ENCODE data around the gene PROB1.
"Not testable (repeated sequence)": the region's sequence is repeated elsewhere in the genome, so short reads cannot be mapped to it uniquely, and the experiment has no call there.

Gene PROB1

DNA sequence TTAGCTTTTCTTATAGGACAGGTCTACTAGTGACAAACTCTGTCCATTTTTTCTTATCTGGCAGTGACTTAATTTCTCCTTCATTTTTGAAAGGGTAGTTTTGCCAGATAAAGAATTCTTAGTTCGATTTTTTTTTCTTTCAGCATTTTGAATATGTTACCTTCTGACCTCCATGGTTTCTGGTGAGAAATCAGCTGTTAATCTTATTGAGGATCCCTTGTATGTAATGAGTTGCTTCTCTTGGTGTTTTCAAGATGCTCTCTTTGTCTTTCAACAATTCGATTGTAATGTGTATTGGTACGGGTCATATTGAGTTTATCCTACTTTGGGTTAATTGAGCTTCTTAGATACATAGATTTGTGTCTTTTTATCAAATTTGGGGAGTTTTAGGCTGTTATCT is 40.7 kb downstream of the PROB1 start:
- DNase-seq (ENCODE audit: extremely low read depth, low read depth), result no peak
- no peak overlapping the region for H3K4me3 ChIP-seq (replicated peaks; ENCODE audit: low read depth, low read length)
- TF ChIP-seq, protein P1, sequence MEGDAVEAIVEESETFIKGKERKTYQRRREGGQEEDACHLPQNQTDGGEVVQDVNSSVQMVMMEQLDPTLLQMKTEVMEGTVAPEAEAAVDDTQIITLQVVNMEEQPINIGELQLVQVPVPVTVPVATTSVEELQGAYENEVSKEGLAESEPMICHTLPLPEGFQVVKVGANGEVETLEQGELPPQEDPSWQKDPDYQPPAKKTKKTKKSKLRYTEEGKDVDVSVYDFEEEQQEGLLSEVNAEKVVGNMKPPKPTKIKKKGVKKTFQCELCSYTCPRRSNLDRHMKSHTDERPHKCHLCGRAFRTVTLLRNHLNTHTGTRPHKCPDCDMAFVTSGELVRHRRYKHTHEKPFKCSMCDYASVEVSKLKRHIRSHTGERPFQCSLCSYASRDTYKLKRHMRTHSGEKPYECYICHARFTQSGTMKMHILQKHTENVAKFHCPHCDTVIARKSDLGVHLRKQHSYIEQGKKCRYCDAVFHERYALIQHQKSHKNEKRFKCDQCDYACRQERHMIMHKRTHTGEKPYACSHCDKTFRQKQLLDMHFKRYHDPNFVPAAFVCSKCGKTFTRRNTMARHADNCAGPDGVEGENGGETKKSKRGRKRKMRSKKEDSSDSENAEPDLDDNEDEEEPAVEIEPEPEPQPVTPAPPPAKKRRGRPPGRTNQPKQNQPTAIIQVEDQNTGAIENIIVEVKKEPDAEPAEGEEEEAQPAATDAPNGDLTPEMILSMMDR (IDR thresholded peaks at IDR 0.05; ENCODE audit: low read depth, low read length, missing control alignments), result no peak

DNA sequence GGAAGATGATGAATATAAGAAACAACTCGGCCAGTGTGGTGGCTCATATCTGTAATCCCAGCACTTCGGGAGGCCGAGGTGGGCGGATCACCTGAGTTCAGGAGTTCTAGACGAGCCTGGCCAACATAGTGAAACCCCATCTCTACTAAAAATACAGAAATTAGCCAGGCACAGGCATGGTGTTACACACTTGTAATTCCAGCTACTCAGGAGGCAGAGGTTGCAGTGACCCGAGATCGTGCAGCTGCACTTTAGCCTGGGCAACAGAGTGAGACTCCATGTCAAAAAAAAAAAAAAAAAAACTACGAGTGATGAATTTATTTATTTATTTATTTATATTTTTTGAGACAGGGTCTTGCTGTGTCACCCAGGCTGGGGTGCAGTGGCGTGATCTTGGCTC is 47.0 kb downstream of the PROB1 start:
- DNase-seq (ENCODE audit: extremely low read depth, low read depth); H3K4me3 ChIP-seq (replicated peaks; ENCODE audit: low read depth, low read length): not testable (repeated sequence)

DNA sequence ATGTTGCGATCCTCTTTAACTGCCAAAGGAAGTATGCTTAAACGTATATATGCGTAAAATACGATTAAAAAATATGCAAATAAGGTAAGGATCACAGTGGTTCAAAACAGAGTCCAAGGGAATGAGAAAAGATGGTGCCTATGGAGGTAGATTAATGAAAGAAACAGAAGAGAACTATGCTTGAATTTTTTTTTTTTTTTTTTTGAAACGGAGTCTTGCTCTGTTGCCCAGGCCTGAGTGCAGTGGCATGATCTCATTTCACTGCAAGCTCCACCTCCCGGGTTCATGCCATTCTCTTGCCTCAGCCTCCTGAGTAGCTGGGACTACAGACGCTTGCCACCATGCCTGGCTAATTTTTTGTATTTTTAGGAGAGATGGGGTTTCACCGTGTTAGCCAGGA is 49.5 kb downstream of the PROB1 start:
- DNase-seq (ENCODE audit: extremely low read depth, low read depth); H3K4me3 ChIP-seq (replicated peaks; ENCODE audit: low read depth, low read length): not testable (repeated sequence)

DNA sequence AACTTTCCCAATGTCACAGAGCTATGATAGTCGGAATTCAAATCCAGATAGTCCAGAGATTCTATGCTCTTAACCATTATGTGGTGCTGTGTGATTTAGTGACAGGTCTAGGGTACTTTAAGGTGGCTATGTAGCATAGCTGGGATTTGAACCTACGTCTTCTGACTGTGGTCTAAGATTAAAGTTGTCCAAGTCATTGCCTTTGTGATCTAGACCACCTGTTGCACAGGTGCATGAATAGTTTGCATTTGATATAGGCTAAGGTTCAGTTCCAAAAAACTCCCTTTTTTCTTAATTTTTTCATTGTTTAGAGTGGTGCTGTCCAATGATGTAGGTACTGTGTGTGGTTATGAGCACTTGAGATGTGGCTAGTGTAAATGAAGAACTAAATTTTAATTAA is 50.7 kb downstream of the PROB1 start:
- no peak for DNase-seq (ENCODE audit: extremely low read depth, low read depth)
- TF ChIP-seq, protein P1 (IDR thresholded peaks at IDR 0.05; ENCODE audit: low read depth, low read length, missing control alignments), result no peak
- H3K4me3 ChIP-seq (replicated peaks; ENCODE audit: low read depth, low read length), result no peak overlapping the region; the same call in 1 of the 2 replicates

DNA sequence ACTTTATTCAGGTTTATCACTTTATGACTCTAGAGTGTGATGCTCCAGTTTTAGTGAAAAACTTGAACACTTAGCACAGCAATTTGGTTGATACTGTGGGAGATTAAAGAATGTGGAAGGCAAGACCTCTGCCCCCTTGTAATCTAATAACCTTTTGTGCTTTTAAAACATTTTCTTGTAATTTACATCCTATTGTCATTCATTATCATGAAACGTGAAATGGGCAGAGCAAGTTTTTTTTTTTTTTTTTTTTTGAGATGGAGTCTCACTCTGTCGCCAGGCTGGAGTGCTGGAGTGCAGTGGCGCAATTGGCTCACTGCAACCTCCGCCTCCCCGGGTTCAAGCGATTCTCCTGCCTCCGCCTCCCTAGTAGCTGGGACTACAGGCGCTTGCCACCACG is 51.4 kb downstream of the PROB1 start:
- H3K4me3 ChIP-seq (replicated peaks; ENCODE audit: low read depth, low read length), result peak overlapping the region; percentile 97
- TF ChIP-seq, protein P1 (IDR thresholded peaks at IDR 0.05; ENCODE audit: low read depth, low read length, missing control alignments), result no peak
- no peak for DNase-seq (ENCODE audit: extremely low read depth, low read depth)

DNA sequence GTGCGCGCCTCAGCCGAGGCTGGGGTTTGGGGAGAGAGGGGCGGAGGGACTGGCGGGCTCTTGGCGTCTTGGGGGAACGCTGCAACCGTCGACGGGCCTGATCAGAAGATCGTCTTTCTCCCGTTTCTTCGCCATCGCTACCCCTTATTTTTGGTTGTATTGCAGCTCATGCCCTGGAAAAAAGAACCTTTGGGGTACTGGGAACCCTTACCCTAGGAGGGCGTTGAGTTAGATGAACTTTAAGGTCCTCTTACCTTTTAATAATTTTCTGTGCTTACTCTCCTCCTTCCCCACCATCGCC is 52.5 kb downstream of the PROB1 start:
- no peak for DNase-seq (ENCODE audit: extremely low read depth, low read depth)
- H3K4me3 ChIP-seq (replicated peaks; ENCODE audit: low read depth, low read length), result peak overlapping the region; percentile 97
- TF ChIP-seq, protein P1 (IDR thresholded peaks at IDR 0.05; ENCODE audit: low read depth, low read length, missing control alignments), result no peak

DNA sequence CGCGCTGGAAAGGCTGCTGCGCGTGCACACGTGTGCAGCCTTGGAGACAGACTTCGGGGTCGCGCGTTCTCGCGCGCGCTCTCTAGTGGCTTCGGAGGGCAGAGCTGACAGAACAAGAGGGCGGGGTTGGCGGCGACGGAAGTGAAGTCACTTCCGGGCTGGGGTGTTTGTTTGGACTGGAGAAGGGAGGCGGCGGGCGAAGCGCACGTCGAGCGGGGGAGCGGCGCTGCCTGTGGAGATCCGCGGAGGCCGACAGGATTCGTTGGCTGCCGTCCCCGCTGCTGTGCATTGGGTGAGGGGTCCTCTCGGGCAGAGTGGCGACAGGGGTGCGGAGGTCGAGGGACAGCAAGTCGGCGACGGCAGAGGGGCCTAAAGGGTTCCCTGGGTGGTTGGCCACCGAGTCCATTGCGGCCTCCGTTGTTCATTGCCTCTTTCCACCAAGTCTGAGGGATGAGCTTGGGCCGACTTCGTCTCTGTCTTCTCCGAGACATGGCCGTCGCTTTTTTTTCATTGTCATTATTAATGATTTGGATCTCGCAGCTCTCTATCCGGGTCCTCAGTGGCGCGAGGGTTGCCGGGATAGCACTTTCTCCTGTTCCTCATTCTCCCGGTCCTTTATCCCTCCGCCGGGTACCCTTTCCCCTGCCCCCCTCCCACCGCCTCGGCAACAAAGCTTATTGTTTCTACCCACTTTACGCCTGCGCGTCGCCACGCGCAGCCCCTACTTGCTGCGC is 53.0 kb downstream of the PROB1 start, which contains the start of gene PAIP2:
Gene PAIP2 (plus strand): TSS at position 166 of the 734 bp plus-strand sequence. CDS start 21,931 bp downstream, outside the sequence.
- DNase-seq (ENCODE audit: extremely low read depth, low read depth), result peak; percentile 91

More for the DNA sequence above, 53.0 kb downstream of the PROB1 start, which contains the start of gene PAIP2:
- H3K4me3 ChIP-seq (replicated peaks; ENCODE audit: low read depth, low read length), result peak within 1 kb of the TSS; percentile 97
- TF ChIP-seq, protein P1 (IDR thresholded peaks at IDR 0.05; ENCODE audit: low read depth, low read length, missing control alignments), result peak; percentile 74

All from HFF-Myc (cell line).